ENCODE measurements around the gene PROZ. TPM values are rescaled to one million over a fixed set of nuclear protein-coding genes. Genes with fewer than 3 reads are reported as not detected.
"Not testable (repeated sequence)": the region's sequence is repeated elsewhere in the genome, so short reads cannot be mapped to it uniquely, and the experiment has no call there.

PROZ gene
- total RNA-seq, 5 donors from 2014 or later (not counting 1 experiment from before 2014, with no cell fraction given), result not detected

- Histone ChIP-seq H3K9me3 (no peaks in the 10 kb centered on the region), H3K4me1 (ENCODE audit: control insufficient read depth in 1 of 2, extremely low read depth in 1 of 2, insufficient read depth in 2 of 2, low read length in 2 of 2) (peaks cover 14 to 24% of the 10 kb centered on the region in 2 experiments), H3K27ac (ENCODE audit: low read length) (peak overlapping the region; percentile 51), H3K27me3 (replicated peaks in 1 of 2; ENCODE audit: control insufficient read depth in 2 of 2, extremely low read depth in 1 of 2, insufficient read depth in 2 of 2, low read length in 1 of 2) (no peaks in the 10 kb centered on the region), H3K36me3 (ENCODE audit: control insufficient read depth in 2 of 2, extremely low read depth in 1 of 2, insufficient read depth in 1 of 2, low read length in 1 of 2) (no peaks in the 10 kb centered on the region), H3K4me3 (ENCODE audit: control insufficient read depth in 1 of 2, extremely low read depth in 1 of 2, low read length in 1 of 2) (no peak overlapping the region)
- H3K36me3 Mint-ChIP-seq, result no peaks in the 10 kb centered on the region
- WGBS (ENCODE audit: insufficient coverage), result 29% methylated on average over 11 of the region's 16 CpGs
- H3K4me3 Mint-ChIP-seq, result peak overlapping the region in 1 of 3 donors; percentile 77
- peaks cover 26 to 31% (median 30%) of the 10 kb centered on the region in 3 donors for H3K4me1 Mint-ChIP-seq
- no peaks in the 10 kb centered on the region for H3K27me3 Mint-ChIP-seq
- CTCF ChIA-PET, result no interaction called here
- H3K27ac Mint-ChIP-seq, result peak overlapping the region; percentile 78
- POLR2A ChIA-PET, result no interaction called here
- peak in 1 of 35 experiments; percentile 31 for DNase-seq
- ATAC-seq (replicated peaks in 1 of 4), result peak in 3 of 4 experiments; percentile 11 to 33 (median 24)
- H3K9me3 Mint-ChIP-seq, result no peaks in the 10 kb centered on the region
These were observed 3.0 kb downstream of the PROZ start for GRCh38 chr13:113161433-113161832.

GRCh38 chr13:113161975-113162374 lies 3.5 kb downstream of the PROZ start:
- H3K27me3 ChIP-seq (replicated peaks in 1 of 2; ENCODE audit: control insufficient read depth in 2 of 2, extremely low read depth in 1 of 2, insufficient read depth in 2 of 2, low read length in 1 of 2); H3K9me3 Mint-ChIP-seq; H3K4me3 ChIP-seq (ENCODE audit: control insufficient read depth in 1 of 2, extremely low read depth in 1 of 2, low read length in 1 of 2); DNase-seq; H3K27me3 Mint-ChIP-seq; CTCF ChIA-PET; POLR2A ChIA-PET; H3K36me3 Mint-ChIP-seq; H3K9me3 ChIP-seq; H3K4me3 Mint-ChIP-seq; H3K36me3 ChIP-seq (ENCODE audit: control insufficient read depth in 2 of 2, extremely low read depth in 1 of 2, insufficient read depth in 1 of 2, low read length in 1 of 2); H3K27ac Mint-ChIP-seq; ATAC-seq (replicated peaks in 1 of 4); H3K27ac ChIP-seq (ENCODE audit: low read length): not testable (repeated sequence)
- peaks cover 14 to 27% of the 10 kb centered on the region in 2 experiments for H3K4me1 ChIP-seq (ENCODE audit: control insufficient read depth in 1 of 2, extremely low read depth in 1 of 2, insufficient read depth in 2 of 2, low read length in 2 of 2)
- peaks cover 26 to 31% (median 30%) of the 10 kb centered on the region in 3 donors for H3K4me1 Mint-ChIP-seq
- WGBS (ENCODE audit: insufficient coverage), result no CpG with 5 or more reads among the region's 13 CpGs

- Histone ChIP-seq H3K27me3 (replicated peaks in 1 of 2; ENCODE audit: control insufficient read depth in 2 of 2, extremely low read depth in 1 of 2, insufficient read depth in 2 of 2, low read length in 1 of 2) (no peaks in the 10 kb centered on the region), H3K4me1 (ENCODE audit: control insufficient read depth in 1 of 2, extremely low read depth in 1 of 2, insufficient read depth in 2 of 2, low read length in 2 of 2) (peaks cover 14 to 27% of the 10 kb centered on the region in 2 experiments), H3K36me3 (ENCODE audit: control insufficient read depth in 2 of 2, extremely low read depth in 1 of 2, insufficient read depth in 1 of 2, low read length in 1 of 2) (no peaks in the 10 kb centered on the region), H3K9me3 (no peaks in the 10 kb centered on the region), H3K27ac (ENCODE audit: low read length) (peak overlapping the region; percentile 49), H3K4me3 (ENCODE audit: control insufficient read depth in 1 of 2, extremely low read depth in 1 of 2, low read length in 1 of 2) (no peak overlapping the region)
- H3K4me3 Mint-ChIP-seq, result peak overlapping the region in 1 of 3 donors; percentile 65
- H3K27ac Mint-ChIP-seq, result peak overlapping the region; percentile 81 to 86
- ChIA-PET POLR2A (no interaction called here), CTCF (no interaction called here)
- ATAC-seq (replicated peaks in 1 of 4) (peak; percentile 28 to 69 (median 52)), DNase-seq (peak in 9 of 35 experiments; percentile 13 to 40 (median 30))
- no peaks in the 10 kb centered on the region for H3K27me3 Mint-ChIP-seq
- 51% methylated on average over 23 of the region's 25 CpGs for WGBS (ENCODE audit: insufficient coverage)
- H3K36me3 Mint-ChIP-seq, result peaks cover 9% of the 10 kb centered on the region
- H3K9me3 Mint-ChIP-seq, result peaks cover 5 to 10% (median 8%) of the 10 kb centered on the region in 3 donors
- peaks cover 26 to 31% (median 30%) of the 10 kb centered on the region in 3 donors for H3K4me1 Mint-ChIP-seq
These were observed 4.6 kb downstream of the PROZ start for GRCh38 chr13:113162783-113163685.

- CTCF ChIA-PET, result no interaction called here
These were observed 6.0 kb downstream of the PROZ start for GRCh38 chr13:113164492-113164891.

GRCh38 chr13:113166266-113166665 lies 7.8 kb downstream of the PROZ start:
- DNase-seq (no peak), ATAC-seq (replicated peaks in 1 of 4) (no peak)
- peaks cover 18 to 28% (median 25%) of the 10 kb centered on the region in 3 donors for H3K4me1 Mint-ChIP-seq
- peak overlapping the region; percentile 66 to 68 for H3K27ac Mint-ChIP-seq
- no peaks in the 10 kb centered on the region for H3K9me3 ChIP-seq
- peaks cover 5 to 10% (median 8%) of the 10 kb centered on the region in 3 donors for H3K9me3 Mint-ChIP-seq
- H3K36me3 Mint-ChIP-seq, result peaks cover 22% of the 10 kb centered on the region
- ChIA-PET CTCF (no interaction called here), POLR2A (no interaction called here)
- H3K36me3 ChIP-seq (ENCODE audit: control insufficient read depth in 2 of 2, extremely low read depth in 1 of 2, insufficient read depth in 1 of 2, low read length in 1 of 2), result peaks cover 1 to 5% of the 10 kb centered on the region in 2 donors
- no peak overlapping the region for H3K4me3 Mint-ChIP-seq
- H3K4me3 ChIP-seq (ENCODE audit: control insufficient read depth in 1 of 2, extremely low read depth in 1 of 2, low read length in 1 of 2), result no peak overlapping the region
- no peak overlapping the region for H3K27ac ChIP-seq (ENCODE audit: low read length)
- H3K4me1 ChIP-seq (ENCODE audit: control insufficient read depth in 1 of 2, extremely low read depth in 1 of 2, insufficient read depth in 2 of 2, low read length in 2 of 2), result peaks cover 7 to 35% of the 10 kb centered on the region in 2 experiments
- no peaks in the 10 kb centered on the region for H3K27me3 ChIP-seq (replicated peaks in 1 of 2; ENCODE audit: control insufficient read depth in 2 of 2, extremely low read depth in 1 of 2, insufficient read depth in 2 of 2, low read length in 1 of 2)
- WGBS (ENCODE audit: insufficient coverage), result 0% methylated on average over 1 of the region's 10 CpGs
- no peaks in the 10 kb centered on the region for H3K27me3 Mint-ChIP-seq

More at GRCh38 chr13:113164492-113164891, 6.0 kb downstream of the PROZ start:
- no peak overlapping the region for H3K4me3 ChIP-seq (ENCODE audit: control insufficient read depth in 1 of 2, extremely low read depth in 1 of 2, low read length in 1 of 2)
- Mint-ChIP-seq H3K27me3 (no peaks in the 10 kb centered on the region), H3K36me3 (peaks cover 20% of the 10 kb centered on the region), H3K4me1 (peaks cover 30 to 31% (median 30%) of the 10 kb centered on the region in 3 donors), H3K9me3 (peaks cover 5 to 10% (median 8%) of the 10 kb centered on the region in 3 donors), H3K4me3 (no peak overlapping the region), H3K27ac (peak overlapping the region in 1 of 2 donors; percentile 76)
- peaks cover 14 to 27% of the 10 kb centered on the region in 2 experiments for H3K4me1 ChIP-seq (ENCODE audit: control insufficient read depth in 1 of 2, extremely low read depth in 1 of 2, insufficient read depth in 2 of 2, low read length in 2 of 2)
- no peaks in the 10 kb centered on the region for H3K27me3 ChIP-seq (replicated peaks in 1 of 2; ENCODE audit: control insufficient read depth in 2 of 2, extremely low read depth in 1 of 2, insufficient read depth in 2 of 2, low read length in 1 of 2)
- H3K27ac ChIP-seq (ENCODE audit: low read length), result no peak overlapping the region
- 65% methylated on average over 12 of the region's 12 CpGs for WGBS (ENCODE audit: insufficient coverage)
- DNase-seq (no peak), ATAC-seq (replicated peaks in 1 of 4) (peak in 1 of 4 experiments; percentile 32)
- peaks cover 0 to 3% of the 10 kb centered on the region in 2 donors for H3K36me3 ChIP-seq (ENCODE audit: control insufficient read depth in 2 of 2, extremely low read depth in 1 of 2, insufficient read depth in 1 of 2, low read length in 1 of 2)
- no peaks in the 10 kb centered on the region for H3K9me3 ChIP-seq
- POLR2A ChIA-PET, result interaction anchor here in 1 of 2 donors (0.7 kb wide), 1 partner anchor 196 kb away, joined by 3 read pairs; no protein-coding TSS in a partner anchor

GRCh38 chr13:113166681-113167080 lies 8.2 kb downstream of the PROZ start:
- ChIA-PET CTCF (no interaction called here), POLR2A (no interaction called here)
- H3K27me3 Mint-ChIP-seq, result no peaks in the 10 kb centered on the region
- H3K4me3 ChIP-seq (ENCODE audit: control insufficient read depth in 1 of 2, extremely low read depth in 1 of 2, low read length in 1 of 2), result no peak overlapping the region
- peaks cover 25% of the 10 kb centered on the region for H3K36me3 Mint-ChIP-seq
- DNase-seq (no peak), ATAC-seq (replicated peaks in 1 of 4) (no peak)
- H3K36me3 ChIP-seq (ENCODE audit: control insufficient read depth in 2 of 2, extremely low read depth in 1 of 2, insufficient read depth in 1 of 2, low read length in 1 of 2), result peaks cover 4 to 9% of the 10 kb centered on the region in 2 donors
- peaks cover 4 to 36% of the 10 kb centered on the region in 2 experiments for H3K4me1 ChIP-seq (ENCODE audit: control insufficient read depth in 1 of 2, extremely low read depth in 1 of 2, insufficient read depth in 2 of 2, low read length in 2 of 2)
- H3K9me3 Mint-ChIP-seq, result peaks cover 5 to 10% (median 8%) of the 10 kb centered on the region in 3 donors
- no peak overlapping the region for H3K27ac ChIP-seq (ENCODE audit: low read length)
- 90% methylated on average over 3 of the region's 5 CpGs for WGBS (ENCODE audit: insufficient coverage)
- no peak overlapping the region for H3K4me3 Mint-ChIP-seq
- H3K27ac Mint-ChIP-seq, result no peak overlapping the region
- no peaks in the 10 kb centered on the region for H3K27me3 ChIP-seq (replicated peaks in 1 of 2; ENCODE audit: control insufficient read depth in 2 of 2, extremely low read depth in 1 of 2, insufficient read depth in 2 of 2, low read length in 1 of 2)
- no peaks in the 10 kb centered on the region for H3K9me3 ChIP-seq
- H3K4me1 Mint-ChIP-seq, result peaks cover 15 to 28% (median 26%) of the 10 kb centered on the region in 3 donors
